Ovary (tissue), 9 donors: ENCODE data around the gene FRY. TPM values are rescaled to one million over a fixed set of nuclear protein-coding genes. Genes with fewer than 3 reads are reported as not detected.

ENCODE experiments used
- DNase-seq, 5 donors: peaks; one replicate each; pipeline ENCODE4 v3.0.0-alpha.2; 2019 to 2020
- H3K27ac ChIP-seq, 2 donors: fragments of 200-600 bp; one replicate each; pipeline versions ENCODE4 v1.5.1 to v1.8.0; 2019 to 2022
- H3K27me3 ChIP-seq: fragments of 200-600 bp; one replicate; pipeline ENCODE4 v1.8.0; 2022
- H3K36me3 ChIP-seq: fragments of 200-600 bp; sonication (generic); one replicate; pipeline ENCODE4 v1.5.1; 2019
- H3K4me1 ChIP-seq: one replicate; pipeline ENCODE4 v1.8.1; 2013; ENCODE audit warnings: mild to moderate bottlenecking, moderate library complexity; ENCODE audit not compliant: insufficient read depth
- H3K4me3 ChIP-seq: fragments of 200-600 bp; sonication (generic); one replicate; pipeline ENCODE4 v1.5.1; 2017
- H3K9me3 ChIP-seq, 2 donors: fragments of 200-600 bp in 1 of 2; sonication (generic) in 1 of 2; one replicate each; pipeline versions ENCODE4 v1.5.1 to v1.8.1; 2013 to 2019; ENCODE audit warnings: mild to moderate bottlenecking in 1 of 2, moderate library complexity in 1 of 2
- CTCF ChIP-seq, 3 donors: fragments of 450-650 bp in 2 of 3; fragments of 200-600 bp in 1 of 3; IDR thresholded peaks; one replicate each; pipeline versions ENCODE4 v1.5.1 to v1.8.0; 2016 to 2022; ENCODE audit warnings: antibody characterized with exemption in 3 of 3, mild to moderate bottlenecking in 1 of 3
- EP300 ChIP-seq: sonication (generic); formaldehyde crosslinking; IDR thresholded peaks from one replicate; pipeline ENCODE4 v1.6.1; 2017; ENCODE audit warnings: antibody characterized with exemption
- POLR2A ChIP-seq: fragments of 450-650 bp; IDR thresholded peaks from one replicate; pipeline ENCODE4 v1.6.1; 2017; ENCODE audit warnings: antibody characterized with exemption, mild to moderate bottlenecking, moderate library complexity
- whole genome bisulfite sequencing, 3 donors: extraction: QIAGEN DNeasy Blood & Tissue Kit in 1 of 3; methylation state at CpG; one replicate each; pipeline versions ENCODE4 v1.1.5 to v1.1.7; 2013 to 2017; 5-methylcytosine and 5-hydroxymethylcytosine counted together
- intact Hi-C, 4 donors: fragments of 100-400 bp; cut with DNase I; formaldehyde crosslinking; loops; one replicate each; pipeline versions ENCODE4 v1.11.0 to v1.15.1; 2022 to 2023
- polyA plus RNA-seq, 2 donors: library from polyadenylated mRNA; stranded (reverse); fragments of 200-250 nt in 1 of 2; fragments of 350-450 nt in 1 of 2; fragmentation: Illumina TruSeq in 1 of 2; extraction: RNeasy Lipid Tissue Mini Kit (QIAGEN cat#74804) in 1 of 2; gene quantifications; one replicate each; pipeline ENCODE4 v1.2.3, GENCODE V29; 2013 to 2014
- total RNA-seq, 7 donors: library from RNA; depleted of rRNA in 2 of 7; stranded (reverse); fragments of >200 nt in 2 of 7; fragmentation: NEBNext Ultra II Directional in 3 of 7; extraction: Animal tissue kit (Norgen Biotek cat#: 25700) in 3 of 7; gene quantifications; one replicate each; pipeline versions ENCODE4 v1.1.0 to v1.2.4, GENCODE V29; 2016 to 2023
- donor health status: DM: no; HTN: no; CAD: no; lungs with moderate emphysema.
- donor health status: DM: no; HTN: no; CAD: no.
- donor health status: Bipolar disorder and iron deficiency.
- donor health status: DM: yes; HTN: yes; CAD: no.
- donor health status: DM: no; HTN: no; CAD: no.
- donor health status: DM: yes; HTN: yes; CAD: no.

Gene FRY
- total and polyA plus RNA-seq, 9 donors, result 11.6 to 36.7 (median 19.4) TPM

- no peak for DNase-seq
- TF ChIP-seq CTCF (IDR thresholded peaks at IDR 0.05) (no peak), POLR2A (no peak), EP300 (no peak)
- no peak overlapping the region for H3K27ac ChIP-seq
- no peaks in the 10 kb centered on the region for H3K36me3 ChIP-seq
- no peaks in the 10 kb centered on the region for H3K27me3 ChIP-seq
- H3K4me1 ChIP-seq, result no peaks in the 10 kb centered on the region
- no peak overlapping the region for H3K4me3 ChIP-seq
- 82 to 88% (median 84%) methylated on average over 4 of the region's 4 CpGs for WGBS, 3 donors
- intact Hi-C loops, result no loop called here
- H3K9me3 ChIP-seq, result no peaks in the 10 kb centered on the region
Observed at GRCh38 chr13:32107474-32107873, 75.9 kb downstream of the FRY start.

- Histone ChIP-seq H3K4me3 (no peak overlapping the region), H3K4me1 (no peaks in the 10 kb centered on the region), H3K36me3 (no peaks in the 10 kb centered on the region), H3K9me3 (no peaks in the 10 kb centered on the region), H3K27ac (no peak overlapping the region), H3K27me3 (no peaks in the 10 kb centered on the region)
- DNase-seq, result no peak
- intact Hi-C loops, result no loop called here
- WGBS, 3 donors, result 77 to 87% (median 81%) methylated on average over 2 of the region's 2 CpGs
- TF ChIP-seq CTCF (IDR thresholded peaks at IDR 0.05), result no peak
- no peak for TF ChIP-seq EP300
- TF ChIP-seq POLR2A, result no peak
Observed at GRCh38 chr13:32107973-32108372, 76.4 kb downstream of the FRY start.

- no peak overlapping the region for H3K27ac ChIP-seq
- WGBS, 3 donors, result 85 to 94% (median 91%) methylated on average over 1 of the region's 1 CpG
- no peaks in the 10 kb centered on the region for H3K4me1 ChIP-seq
- no peaks in the 10 kb centered on the region for H3K36me3 ChIP-seq
- intact Hi-C loops, result no loop called here
- H3K27me3 ChIP-seq, result no peaks in the 10 kb centered on the region
- H3K9me3 ChIP-seq, result no peaks in the 10 kb centered on the region
- DNase-seq, result no peak
- TF ChIP-seq POLR2A, result no peak
- no peak for TF ChIP-seq CTCF (IDR thresholded peaks at IDR 0.05)
- no peak for TF ChIP-seq EP300
- H3K4me3 ChIP-seq, result no peak overlapping the region
Observed at GRCh38 chr13:32113532-32113931, 82.0 kb downstream of the FRY start.

GRCh38 chr13:32114284-32114950 lies 82.8 kb downstream of the FRY start:
- no peak for TF ChIP-seq EP300
- no peak for TF ChIP-seq CTCF (IDR thresholded peaks at IDR 0.05)
- no peak for TF ChIP-seq POLR2A
- Histone ChIP-seq H3K27me3 (no peaks in the 10 kb centered on the region), H3K27ac (no peak overlapping the region), H3K36me3 (no peaks in the 10 kb centered on the region), H3K4me3 (no peak overlapping the region), H3K4me1 (no peaks in the 10 kb centered on the region), H3K9me3 (no peaks in the 10 kb centered on the region)
- WGBS, 3 donors, result 55 to 63% (median 60%) methylated on average over 5 of the region's 5 CpGs
- intact Hi-C loops, result no loop called here
- no peak for DNase-seq
